NCI-H146 treated with DMSO at 0.1 percent for 48 hours (cell line): ENCODE results near the gene HELZ.
"Not testable (repeated sequence)": the region's sequence is repeated elsewhere in the genome, so short reads cannot be mapped to it uniquely, and the experiment has no call there.

Source experiments
- DNase-seq: peaks from one replicate; lab custom pipeline; 2025; ENCODE audit not compliant: unreplicated experiment; lab: John Stamatoyannopoulos, UW

Gene HELZ

DNA sequence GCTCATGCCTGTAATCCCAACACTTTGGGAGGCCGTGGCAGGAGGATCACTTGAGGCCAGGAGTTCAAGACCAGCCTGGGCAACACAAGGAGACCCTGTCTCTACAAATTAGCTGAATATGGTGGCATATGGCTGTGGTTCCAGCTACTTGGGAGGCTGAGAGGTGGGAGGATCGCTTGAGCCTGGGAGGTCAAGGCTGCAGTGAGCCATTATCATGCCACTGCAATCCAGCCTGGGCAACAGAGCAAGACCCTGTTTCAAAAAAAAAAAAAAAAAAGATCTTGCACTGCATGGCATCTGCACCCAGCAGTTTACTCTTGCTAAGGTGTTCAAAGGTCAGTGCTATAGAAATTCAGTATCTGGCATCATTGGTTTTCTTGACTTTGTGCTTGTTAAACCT lies 26.2 kb upstream of the HELZ start:
- not testable (repeated sequence) for DNase-seq

- no peak for DNase-seq
These were observed 25.4 kb upstream of the HELZ start for GRCh38 chr17:67270416-67270815.

- no peak for DNase-seq
These were observed 21.5 kb upstream of the HELZ start for GRCh38 chr17:67266496-67266895.

- DNase-seq = no peak
These were observed 20.5 kb upstream of the HELZ start for GRCh38 chr17:67265436-67266019.

- no peak for DNase-seq
These were observed 17.6 kb upstream of the HELZ start for GRCh38 chr17:67262435-67263117.

DNA sequence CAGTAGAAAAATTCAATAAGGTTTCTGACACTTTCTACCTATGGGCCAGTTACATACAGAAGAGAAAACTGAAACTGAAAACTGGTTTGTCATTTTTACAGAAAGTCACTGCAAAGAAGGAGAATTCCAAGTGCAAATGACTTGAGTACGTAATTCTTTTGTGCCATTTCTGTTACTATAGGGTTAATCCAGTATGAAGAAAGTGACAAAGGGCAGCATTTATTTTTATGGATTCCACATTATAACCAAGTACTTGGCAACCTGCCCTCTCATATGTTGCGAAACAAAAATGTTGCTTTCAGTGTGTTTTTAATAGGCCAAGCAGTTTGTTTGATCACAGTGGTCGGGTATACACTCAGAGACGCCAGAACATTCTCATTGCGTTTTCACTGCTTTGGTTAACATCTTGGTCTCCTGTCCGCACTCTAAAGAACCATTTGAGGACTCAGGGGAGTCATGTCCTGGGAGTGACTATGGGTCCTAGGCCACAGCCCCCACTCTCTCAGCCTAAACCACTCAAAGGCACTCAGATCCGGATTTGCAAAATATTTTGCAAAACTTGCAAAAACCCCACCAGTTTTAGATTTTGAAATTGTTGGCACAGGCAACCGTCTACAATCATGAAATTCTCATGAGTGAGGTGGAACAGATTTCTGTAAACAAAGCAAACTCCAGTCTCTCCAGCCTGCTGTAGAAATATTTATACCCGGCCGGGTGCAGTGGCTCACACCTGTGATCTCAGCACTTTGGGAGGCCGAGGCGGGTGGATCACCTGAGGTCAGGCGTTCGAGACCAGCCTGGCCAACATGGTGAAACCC lies 15.4 kb upstream of the HELZ start:
- DNase-seq = no peak

GRCh38 chr17:67258821-67259468 lies 13.9 kb upstream of the HELZ start:
- DNase-seq = no peak

DNA sequence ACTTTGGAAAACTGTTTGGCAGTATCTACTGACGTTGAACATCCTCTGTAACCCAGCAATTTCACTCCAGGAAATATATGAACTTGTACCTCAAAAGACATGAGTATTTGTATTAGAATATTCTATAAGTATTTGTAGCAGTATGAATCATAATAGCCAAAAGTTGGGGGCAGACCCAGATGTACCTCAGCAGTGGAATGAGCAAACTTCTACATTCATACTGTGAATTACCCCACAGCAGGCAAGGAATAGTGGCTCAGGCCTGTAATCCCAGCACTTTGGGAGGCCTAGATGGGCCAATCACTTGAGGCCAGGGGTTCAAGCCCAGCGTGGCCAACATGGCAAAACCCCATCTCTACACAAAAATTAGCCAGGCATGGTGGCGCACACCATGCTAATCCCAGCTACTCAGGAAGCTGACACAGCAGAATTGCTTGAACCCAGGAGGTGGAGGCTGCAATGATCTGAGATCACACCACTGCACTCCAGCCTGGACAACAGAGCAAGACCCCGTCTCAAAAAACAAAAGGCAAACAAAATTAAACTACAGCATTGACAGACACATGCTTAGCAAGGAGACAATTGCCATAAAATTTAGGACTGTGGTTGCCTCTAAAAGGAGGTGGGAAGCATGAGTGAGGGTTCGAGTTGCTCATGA lies 11.2 kb upstream of the HELZ start:
- no peak for DNase-seq

DNA sequence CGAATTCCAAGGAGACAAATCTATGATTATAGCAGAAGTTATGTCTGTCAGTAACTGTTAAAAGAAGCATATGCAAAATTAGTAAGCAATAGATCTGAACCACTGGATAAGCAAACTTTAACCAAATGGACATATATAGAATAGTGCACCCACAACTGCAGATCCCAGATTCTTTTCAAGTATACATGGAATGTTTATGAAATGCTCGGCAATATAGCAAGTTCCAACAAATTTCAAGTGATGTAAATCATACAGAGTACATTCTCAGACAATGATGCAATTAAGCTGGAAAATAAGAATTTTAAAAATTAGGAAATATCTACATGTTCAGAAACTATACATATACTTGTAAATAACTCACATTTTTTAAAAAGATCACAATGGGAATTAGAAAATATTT lies 8.4 kb upstream of the HELZ start:
- DNase-seq = no peak

DNA sequence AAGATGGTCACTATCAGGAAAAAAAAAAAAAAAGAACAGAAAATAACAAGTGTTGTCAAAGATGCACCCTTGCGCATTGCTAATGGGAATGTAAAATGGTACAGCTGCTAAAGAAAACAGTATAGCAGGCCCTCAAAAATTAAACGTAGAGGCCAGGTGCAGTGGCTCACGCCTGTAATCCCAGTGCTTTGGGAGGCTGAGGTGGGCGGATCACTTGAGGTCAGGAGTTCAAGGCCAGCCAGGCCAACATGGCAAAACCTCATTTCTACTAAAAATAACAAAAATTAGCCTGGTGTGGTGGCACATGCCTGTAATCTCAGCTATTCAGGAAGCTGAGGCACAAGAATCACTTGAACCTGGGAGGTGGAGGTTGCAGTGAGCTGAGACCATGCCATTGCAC lies 6.6 kb upstream of the HELZ start:
- not testable (repeated sequence) for DNase-seq

DNA sequence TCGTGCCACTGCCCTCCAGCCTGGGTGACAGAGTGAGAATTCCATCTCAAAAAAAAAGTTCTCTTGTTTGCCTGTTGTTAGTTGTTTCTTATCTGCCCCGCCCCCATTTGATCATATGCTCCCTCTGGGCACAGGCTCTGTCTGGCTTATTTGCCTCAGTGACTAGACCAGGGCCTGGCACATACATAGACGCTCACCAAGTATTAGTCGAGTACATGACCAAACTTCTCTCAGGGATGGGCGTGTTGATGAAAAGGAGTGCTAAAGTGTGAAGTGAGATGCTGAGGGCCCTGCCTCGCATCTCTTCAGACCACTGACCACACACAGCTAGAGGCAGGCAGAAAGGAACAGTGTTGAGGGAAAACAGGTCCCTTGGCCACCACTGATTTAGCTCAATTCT lies 3.3 kb upstream of the HELZ start:
- no peak for DNase-seq

DNA sequence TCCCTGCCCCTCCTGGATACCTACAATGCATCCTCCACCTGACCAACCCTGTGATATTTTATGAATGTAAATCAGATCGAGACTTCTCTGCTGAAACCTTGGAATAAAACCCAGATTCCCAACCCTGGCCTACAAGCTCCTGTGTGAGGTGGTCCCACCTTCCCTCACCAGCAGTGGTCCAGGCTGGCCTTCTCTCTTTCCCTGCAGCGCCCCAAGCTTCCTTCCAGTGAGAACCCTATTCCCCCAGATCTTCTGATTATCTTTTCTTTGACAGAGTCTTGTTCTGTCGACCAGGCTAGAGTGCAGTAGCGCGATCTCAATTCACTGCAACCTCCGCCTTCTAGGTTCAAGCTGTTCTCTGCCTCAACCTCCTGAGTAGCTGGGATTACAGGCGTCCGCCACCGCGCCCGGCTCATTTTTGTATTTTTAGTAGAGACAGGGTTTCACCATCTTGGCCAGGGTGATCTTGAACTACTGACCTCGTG lies 2.5 kb upstream of the HELZ start:
- DNase-seq = no peak

DNA sequence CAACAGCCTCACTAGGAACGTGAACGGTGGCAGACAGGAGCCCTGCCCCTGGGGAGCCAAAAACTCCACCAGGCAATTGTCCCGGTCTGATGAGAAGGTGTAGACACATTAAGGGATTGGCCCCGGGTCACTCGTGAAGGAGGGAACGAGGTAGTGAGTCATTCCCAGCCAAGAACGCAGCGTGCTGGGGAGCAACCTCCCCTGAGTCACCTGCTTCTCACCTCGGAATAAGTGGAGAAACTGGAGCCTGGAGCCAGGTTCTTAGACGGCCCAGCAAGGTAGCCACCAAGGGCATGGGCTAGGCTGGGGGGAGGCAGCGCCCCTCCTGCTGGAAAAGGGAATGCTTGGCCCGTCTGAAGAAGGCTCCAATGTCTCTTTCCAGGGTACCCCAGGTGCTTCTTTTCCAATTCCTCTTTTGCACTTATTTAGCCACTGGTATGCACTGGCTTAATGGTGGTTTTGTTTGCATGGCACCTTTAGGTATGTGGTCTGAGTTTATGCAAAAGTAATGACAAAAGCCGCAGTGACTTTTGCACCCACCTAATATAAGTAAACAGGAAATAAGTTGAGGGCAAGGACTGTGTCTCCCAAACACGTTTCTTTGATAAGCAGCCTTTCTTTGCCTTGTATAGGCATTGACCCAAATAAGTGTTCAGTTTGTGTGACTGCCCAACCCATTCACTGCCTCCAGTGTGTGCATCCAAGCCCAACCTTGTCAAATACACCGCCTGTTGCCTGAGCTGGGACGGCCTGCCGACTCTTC lies 1.8 kb upstream of the HELZ start:
- no peak for DNase-seq

DNA sequence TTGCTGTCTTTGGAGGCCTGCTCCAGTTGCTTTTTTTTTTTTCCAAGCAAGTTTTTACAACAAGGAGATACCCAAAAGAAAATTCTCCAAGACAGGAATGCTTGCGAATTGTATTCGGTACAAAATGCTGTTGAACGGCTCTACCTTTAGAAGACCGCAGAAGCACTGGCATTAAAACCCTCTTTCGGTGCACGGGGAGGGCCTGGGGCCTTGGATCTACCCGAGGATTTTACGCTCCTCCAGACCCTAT lies 1.3 kb upstream of the HELZ start:
- DNase-seq = no peak

DNA sequence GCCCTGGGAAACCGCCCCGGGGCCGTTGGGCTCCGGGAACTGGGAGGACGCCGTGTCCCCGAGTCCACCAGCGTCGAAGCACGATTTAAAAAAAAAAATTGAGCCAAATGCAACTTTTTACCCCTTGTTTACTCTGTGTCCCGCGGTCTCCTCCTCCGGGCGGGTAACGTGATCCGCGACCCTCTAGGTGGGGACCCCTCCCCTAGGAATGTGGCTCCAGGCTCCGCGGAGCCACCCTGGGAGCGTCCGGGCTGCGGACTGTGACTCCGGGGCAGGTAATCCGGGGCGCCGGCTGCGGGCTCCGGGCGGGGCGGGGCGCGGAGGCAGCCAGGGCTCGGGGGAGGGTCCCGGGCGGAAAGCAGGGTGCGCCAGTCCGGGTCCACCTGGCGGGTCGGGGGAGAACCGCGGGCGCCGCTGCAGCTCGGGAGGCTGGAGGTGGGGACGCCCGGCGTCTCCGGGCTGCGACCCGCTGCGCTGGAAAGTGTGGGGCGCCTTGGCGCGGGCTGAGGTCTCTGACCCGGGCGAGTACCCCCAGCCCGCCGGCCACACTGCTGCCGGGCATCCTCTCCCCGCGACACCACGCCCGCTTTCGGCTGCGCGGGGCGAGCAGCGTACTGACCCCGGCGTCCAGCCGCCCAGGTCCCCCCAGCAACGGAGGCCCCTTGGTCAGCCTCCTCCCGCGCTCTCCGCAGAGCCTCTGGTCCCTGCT lies 852 bp upstream of the HELZ start:
- peak; percentile 3 for DNase-seq

DNA sequence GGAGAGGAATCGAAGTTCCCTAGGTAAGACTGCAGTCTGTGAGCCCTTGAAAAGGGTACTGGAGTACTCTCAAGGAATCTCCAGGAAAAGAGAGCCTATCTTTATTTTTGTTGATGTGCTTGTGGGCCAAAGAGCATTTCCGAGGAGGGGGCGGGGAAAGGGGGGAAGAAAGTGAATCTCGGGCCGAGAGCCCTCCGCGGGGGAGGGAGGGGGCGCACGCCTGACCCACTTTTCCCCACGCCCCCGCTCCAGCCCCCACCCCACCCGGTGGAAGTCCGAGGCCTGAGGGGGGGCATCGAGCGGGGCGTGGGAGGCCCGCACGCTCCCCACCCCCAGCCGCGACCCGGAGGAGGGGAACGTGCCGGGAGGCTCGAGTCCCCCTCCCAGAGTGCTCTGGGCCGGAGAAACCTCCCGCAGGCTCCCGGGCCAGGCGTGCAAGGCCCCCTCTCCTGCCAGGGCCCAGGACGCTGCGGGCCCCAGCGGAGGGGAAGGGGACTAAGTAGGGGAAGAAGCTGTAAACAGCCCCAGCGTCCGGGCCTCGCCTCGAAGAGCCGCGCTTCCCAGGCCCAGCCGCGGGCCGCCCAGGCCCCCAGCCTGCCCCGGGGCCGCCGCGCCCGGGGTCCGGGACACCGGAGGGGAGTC lies 444 bp downstream of the HELZ start:
- DNase-seq = no peak

- DNase-seq = no peak
These were observed 1.7 kb downstream of the HELZ start for GRCh38 chr17:67243284-67243683.

DNA sequence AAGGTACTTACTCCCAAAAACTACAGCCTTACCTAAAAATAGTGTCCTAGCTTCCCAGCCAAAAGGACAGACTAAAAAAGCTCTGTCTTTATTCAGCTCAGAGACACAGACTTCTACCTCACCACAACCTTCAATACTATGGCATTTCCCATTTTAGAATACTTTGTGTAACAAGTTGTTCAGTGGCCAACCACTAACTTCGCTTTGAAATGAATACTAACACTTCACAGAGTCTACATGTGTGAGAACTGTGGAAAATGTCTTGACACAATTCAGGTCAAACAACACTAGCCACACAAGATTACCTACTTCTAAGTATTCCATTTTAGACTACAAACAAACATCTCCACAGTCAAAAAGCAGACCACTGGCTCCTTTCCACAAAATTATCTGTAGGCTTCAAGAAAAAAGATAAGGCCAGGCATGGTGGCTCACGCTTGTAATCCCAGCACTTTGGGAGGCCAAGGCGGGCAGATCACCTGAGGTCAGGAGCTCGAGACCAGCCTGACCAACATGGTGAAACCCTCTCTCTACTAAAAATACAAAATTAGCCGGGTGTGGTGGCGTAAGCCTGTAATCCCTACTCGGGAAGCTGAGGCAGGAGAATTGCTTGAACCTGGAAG lies 3.2 kb downstream of the HELZ start:
- DNase-seq = no peak

GRCh38 chr17:67239597-67239996 lies 5.4 kb downstream of the HELZ start:
- DNase-seq = no peak
